HG03045 (cell line): ENCODE measurements around the gene CEMIP2.
"Not testable (repeated sequence)": the region's sequence is repeated elsewhere in the genome, so short reads cannot be mapped to it uniquely, and the experiment has no call there.

Source experiments
- ATAC-seq: cut with Tn5 transposase; IDR thresholded peaks from one replicate; pipeline ENCODE4 v1.9.1; 2021; ENCODE audit warnings: mild to moderate bottlenecking, moderate library complexity; ENCODE audit not compliant: unreplicated experiment

Gene CEMIP2

GRCh38 chr9:71681708-71682272, 86.5 kb downstream of the CEMIP2 start:
- ATAC-seq, result no peak

DNA sequence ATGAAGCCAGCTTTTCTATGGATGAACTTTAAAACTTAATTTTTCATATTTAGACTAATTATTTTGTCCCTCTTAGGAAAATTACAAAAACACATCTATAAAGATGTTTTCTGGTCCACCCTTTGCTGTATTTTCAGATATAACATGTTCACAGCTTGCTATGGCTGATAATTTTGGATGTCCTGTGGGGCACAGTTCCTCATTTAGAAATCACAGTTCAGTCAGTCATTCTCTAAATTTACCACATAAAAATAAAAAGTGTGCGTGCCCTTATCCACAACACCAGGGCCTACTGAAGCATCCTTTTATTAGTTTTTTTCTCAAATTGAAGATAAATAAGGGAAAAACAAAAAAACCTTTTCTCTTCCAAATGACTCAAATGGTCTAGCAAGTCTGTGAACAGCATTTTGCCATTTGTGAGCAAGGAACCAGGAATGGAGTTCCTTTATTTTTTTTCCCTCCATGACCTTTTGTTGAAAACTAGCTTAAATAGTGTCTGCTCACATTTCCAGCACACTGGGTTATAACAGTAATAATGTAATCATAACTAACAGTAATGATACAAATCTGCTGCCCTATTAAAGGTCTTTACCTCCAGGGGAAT, 87.1 kb downstream of the CEMIP2 start:
- ATAC-seq, result no peak

DNA sequence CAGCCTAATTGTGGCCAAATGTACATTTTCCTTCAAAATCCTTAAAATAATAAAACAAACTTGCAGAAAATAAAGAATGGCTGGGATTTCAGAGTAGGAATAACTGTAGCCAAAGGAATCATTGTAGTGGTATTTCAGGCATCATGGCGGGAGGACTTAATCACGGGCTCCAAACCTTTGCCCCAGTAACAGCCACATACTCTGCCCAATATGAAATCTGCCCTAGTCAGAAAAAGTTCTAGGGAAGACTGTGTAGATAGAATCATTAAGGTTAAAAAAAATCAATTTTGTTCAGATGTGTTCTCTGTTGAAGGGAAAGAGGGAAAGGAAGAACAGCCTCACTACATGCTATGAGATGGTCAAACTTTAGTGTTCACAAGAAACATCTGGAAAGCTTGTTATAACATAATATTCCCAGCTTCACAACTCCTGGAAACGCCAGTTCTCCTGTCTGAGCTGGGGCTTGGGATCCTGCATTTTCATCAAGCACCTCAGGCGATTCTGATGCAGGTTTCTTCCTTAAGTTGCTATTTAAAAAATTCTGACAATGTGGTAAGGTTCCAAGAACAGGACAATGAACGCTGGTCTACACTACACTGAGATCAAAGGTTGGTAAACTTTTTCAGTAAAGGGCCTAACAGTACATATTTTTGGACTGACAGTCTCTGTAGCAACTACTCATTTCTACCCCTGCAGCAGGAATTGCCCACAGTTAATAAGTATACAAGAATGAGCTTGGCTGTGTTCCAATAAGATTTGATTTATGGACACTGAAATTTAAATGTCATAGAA, 87.9 kb downstream of the CEMIP2 start:
- no peak for ATAC-seq

DNA sequence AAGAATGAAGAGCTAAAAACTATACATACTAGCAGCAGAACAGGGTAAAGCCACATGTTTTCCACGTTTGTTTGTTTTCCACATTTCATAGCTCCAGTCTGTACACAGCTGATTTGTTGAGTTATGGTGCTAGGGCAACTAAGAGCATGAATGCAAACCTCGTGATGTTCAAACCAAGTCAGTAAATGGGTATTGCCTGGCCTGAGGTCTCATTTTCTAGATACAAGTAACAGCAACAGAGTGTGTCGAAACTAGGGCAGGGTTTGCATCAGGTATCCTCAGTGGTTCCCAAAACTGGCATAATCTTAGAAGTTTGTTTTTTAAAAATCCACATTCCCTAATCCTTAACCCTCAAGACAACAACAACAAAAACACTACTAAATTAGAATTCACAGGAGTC, 89.3 kb downstream of the CEMIP2 start:
- ATAC-seq, result no peak

- ATAC-seq, result no peak
These were observed 91.1 kb downstream of the CEMIP2 start for GRCh38 chr9:71677209-71677608.

- ATAC-seq, result no peak
These were observed 91.9 kb downstream of the CEMIP2 start for GRCh38 chr9:71676460-71676859.

DNA sequence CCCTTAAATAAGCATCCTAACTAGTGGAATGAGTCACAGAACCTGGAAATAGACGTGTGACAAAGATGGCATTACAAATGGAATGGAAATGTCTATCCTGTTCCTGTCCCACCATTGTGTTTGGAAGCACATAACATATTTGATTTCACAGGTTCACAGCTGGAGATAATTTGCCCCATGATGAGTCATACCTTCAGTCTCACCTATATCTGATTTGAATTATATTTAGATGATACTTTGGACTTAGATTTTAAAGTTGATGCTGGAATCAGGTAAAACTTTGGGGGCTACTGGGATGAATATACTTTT, 92.5 kb downstream of the CEMIP2 start:
- ATAC-seq, result no peak

- ATAC-seq, result no peak
These were observed 93.0 kb downstream of the CEMIP2 start for GRCh38 chr9:71675105-71675856.

DNA sequence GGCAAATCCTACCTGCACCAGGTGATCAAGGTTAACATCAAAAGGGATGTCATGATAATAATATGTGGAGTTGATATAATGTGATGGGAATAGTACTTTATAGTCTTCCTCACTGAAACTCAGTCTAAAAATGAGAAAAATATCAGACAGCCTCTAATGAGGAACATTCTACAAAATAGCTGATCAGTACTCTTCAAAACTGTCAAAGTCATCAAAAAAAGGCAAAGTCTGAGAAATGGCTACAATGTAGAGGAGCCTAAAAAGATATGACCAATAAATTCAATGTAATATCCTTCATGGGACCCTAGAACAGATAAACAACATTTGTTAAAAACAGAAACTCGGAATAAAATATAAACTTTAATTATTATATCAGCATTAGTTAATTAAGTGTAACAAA, 95.7 kb downstream of the CEMIP2 start:
- ATAC-seq, result no peak

GRCh38 chr9:71671289-71671688, 97.0 kb downstream of the CEMIP2 start:
- no peak for ATAC-seq

- ATAC-seq, result no peak
These were observed 98.2 kb downstream of the CEMIP2 start for GRCh38 chr9:71670121-71670520.

GRCh38 chr9:71669284-71669995, 98.9 kb downstream of the CEMIP2 start:
- ATAC-seq, result no peak

GRCh38 chr9:71668717-71669116, 99.6 kb downstream of the CEMIP2 start:
- no peak for ATAC-seq

DNA sequence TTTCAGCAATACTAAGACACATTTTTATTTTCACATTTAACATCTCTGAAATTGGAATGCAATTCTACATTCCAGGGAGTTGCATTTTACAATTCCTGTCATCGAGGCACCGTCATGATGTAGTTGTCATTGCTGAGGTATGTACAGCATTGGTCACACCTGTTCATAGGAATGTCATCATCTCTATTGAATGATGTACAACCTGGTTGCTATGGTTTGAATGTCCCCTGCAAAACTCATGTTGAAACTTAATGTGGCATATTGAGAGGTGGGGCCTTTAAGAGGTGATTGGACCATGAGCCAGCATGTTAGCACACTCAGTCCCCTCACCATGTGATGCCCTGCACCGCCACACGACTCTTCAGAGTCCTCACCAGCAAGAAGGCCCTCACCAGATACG, 103.1 kb downstream of the CEMIP2 start:
- ATAC-seq, result no peak

GRCh38 chr9:71664566-71664965, 103.7 kb downstream of the CEMIP2 start:
- ATAC-seq, result no peak

GRCh38 chr9:71663931-71664459, 104.3 kb downstream of the CEMIP2 start:
- no peak for ATAC-seq

GRCh38 chr9:71663216-71663615, 105.1 kb downstream of the CEMIP2 start:
- no peak for ATAC-seq

DNA sequence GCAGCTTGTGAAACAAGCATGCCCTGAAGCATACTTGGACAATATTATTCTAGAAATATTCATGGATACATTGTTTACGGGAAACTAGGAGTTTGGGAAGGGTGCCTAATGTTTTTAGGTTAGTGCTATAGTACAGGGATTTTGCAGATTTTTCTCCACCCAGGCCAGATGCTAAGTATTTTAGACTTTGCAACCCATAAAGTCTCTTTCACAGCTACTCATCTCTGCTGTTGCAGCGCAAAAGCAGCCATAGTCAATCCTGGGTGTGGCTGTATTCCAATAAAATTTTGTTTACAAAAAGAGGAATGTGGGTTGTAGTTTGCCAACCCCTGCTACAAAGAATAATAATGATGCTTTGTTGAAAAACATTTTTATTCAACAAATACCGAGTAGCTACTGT, 106.2 kb downstream of the CEMIP2 start:
- ATAC-seq, result no peak

- ATAC-seq, result not testable (repeated sequence)
These were observed 111.0 kb downstream of the CEMIP2 start for GRCh38 chr9:71657276-71657675.

DNA sequence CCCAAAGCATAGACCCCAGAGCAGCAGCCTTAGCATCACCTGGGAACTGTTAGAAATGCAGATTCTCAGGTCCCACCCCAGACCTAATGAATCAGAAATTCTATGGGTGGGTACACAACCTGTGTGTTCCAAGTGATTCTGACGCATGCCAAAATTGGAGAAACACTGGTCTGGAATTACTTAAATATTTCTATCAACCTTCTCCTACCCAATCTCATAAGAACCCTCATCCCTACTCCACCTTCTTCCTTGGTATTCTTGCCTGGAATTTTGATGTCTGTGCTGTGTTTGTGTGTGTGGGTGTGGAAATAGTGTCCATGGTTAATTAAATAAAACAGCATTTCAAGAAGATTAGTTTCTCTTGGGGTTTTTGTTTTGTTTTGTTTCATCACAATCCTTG, 111.8 kb downstream of the CEMIP2 start:
- no peak for ATAC-seq

DNA sequence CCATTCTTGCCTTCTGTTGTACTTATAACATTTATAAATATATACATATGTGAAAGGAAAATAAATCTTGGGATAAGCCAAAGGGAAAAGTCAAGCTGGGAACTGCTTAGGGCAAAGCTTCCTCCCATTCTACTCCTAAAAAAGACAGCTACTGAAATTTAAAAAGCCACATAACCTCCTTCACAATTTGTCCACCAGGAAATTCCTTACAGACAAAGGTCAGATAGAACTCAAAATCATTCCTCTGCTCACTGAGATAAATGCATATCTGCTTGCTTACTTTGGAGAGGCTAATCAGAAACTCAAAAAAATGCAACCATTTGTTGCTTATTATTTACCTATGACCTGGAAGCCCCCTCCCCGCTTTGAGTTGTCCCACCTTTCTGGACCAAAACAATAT, 112.5 kb downstream of the CEMIP2 start:
- no peak for ATAC-seq
